Esophagus squamous epithelium (tissue), 5 donors: ENCODE results near the gene TNP1. TPM values are rescaled to one million over a fixed set of nuclear protein-coding genes. Genes with fewer than 3 reads are reported as not detected.

Source experiments
- DNase-seq: peaks from one replicate; lab custom pipeline; 2025; lab: John Stamatoyannopoulos, UW
- H3K27ac ChIP-seq, 4 donors: fragments of 200-600 bp; sonication (generic); one replicate each; pipeline ENCODE4 v1.5.1; 2016 to 2019; ENCODE audit warnings: mild to moderate bottlenecking in 1 of 4
- H3K27me3 ChIP-seq, 4 donors: fragments of 200-600 bp; sonication (generic); 1 replicate in 3 of 4; 2 replicates in 1 of 4; pipeline versions ENCODE4 v1.5.1 to v1.6.0; 2017 to 2021; ENCODE audit warnings: antibody characterized with exemption in 1 of 4
- H3K36me3 ChIP-seq, 3 donors: fragments of 200-600 bp; sonication (generic); one replicate each; pipeline ENCODE4 v1.5.1; 2016 to 2019
- H3K4me1 ChIP-seq, 3 donors: fragments of 200-600 bp; sonication (generic); one replicate each; pipeline ENCODE4 v1.5.1; 2017 to 2019
- H3K4me3 ChIP-seq, 4 donors: fragments of 200-600 bp; sonication (generic); 1 replicate in 3 of 4; 2 replicates in 1 of 4; pipeline ENCODE4 v1.5.1; 2016 to 2019; ENCODE audit warnings: mild to moderate bottlenecking in 2 of 4, moderate library complexity in 1 of 4
- H3K9me3 ChIP-seq, 3 donors: fragments of 200-600 bp; sonication (generic); one replicate each; pipeline ENCODE4 v1.5.1; 2016 to 2019
- POLR2A ChIP-seq, 4 donors: fragments of 450-650 bp; IDR thresholded peaks; one replicate each; pipeline ENCODE4 v1.6.1; 2017; ENCODE audit warnings: antibody characterized with exemption in 4 of 4, mild to moderate bottlenecking in 4 of 4, moderate library complexity in 3 of 4
- WGBS, 2 donors: methylation state at CpG; one replicate each; pipeline ENCODE4 v1.1.5; 2018; 5-methylcytosine and 5-hydroxymethylcytosine counted together
- intact Hi-C: fragments of 100-400 bp; cut with DNase I; formaldehyde crosslinking; loops from one replicate; pipeline ENCODE4 v1.15.0; 2022
- total RNA-seq, 4 donors: library from RNA; depleted of rRNA; stranded (reverse); fragments of >200 nt; gene quantifications; one replicate each; pipeline ENCODE4 v1.1.0, GENCODE V29; 2016
- TF ChIP-seq, protein P1 (sequence below), 6 experiments: fragments of 450-650 bp in 4 of 6; fragments of 200-600 bp in 2 of 6; sonication (generic) in 2 of 6; IDR thresholded peaks; one replicate each; pipeline ENCODE4 v1.5.1; 2016 to 2019; ENCODE audit warnings: antibody characterized with exemption in 6 of 6, mild to moderate bottlenecking in 4 of 6, moderate library complexity in 4 of 6
- donor health status: DM: yes; HTN: yes; CAD: no.

Gene TNP1
- total RNA-seq, 4 donors from 2014 or later = not detected

DNA sequence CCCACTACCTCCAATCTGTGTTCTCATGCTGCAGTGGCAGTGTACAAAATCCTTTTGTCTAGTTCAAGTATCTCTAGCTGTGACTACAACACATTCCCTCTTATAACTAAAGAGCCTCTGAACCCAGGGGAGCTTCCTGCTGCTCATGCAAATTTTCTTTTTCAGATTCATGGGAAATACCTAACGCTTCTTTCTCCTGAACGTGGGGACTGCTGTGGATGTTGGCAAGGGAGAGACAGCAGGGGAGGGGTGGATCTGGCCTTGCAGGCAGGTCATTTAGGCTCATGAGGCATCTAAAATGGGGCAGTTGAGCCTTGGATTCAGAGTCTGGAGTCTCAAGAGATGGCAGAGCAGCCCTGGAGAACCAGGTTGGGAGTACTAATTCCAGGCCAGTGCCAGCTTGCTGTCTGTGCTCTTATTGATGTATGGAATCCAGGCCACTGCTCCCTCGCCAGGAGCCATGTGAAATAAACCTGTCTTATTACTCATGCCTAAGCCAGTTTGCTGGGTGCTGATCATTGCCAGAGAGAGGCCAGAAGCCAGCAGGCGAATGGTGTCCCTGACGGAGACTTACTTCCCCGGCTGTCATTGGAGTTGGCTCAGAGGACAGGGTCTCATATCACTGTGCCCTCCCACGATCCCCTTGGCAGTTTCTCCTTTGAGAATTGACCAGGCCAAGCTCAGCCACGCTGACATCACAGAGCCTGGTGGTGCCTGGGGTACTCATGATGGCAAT is 29.2 kb upstream of the TNP1 start:
- Histone ChIP-seq H3K4me1 (peaks cover 0 to 9% (median 0%) of the 10 kb centered on the region in 3 donors), H3K9me3 (no peaks in the 10 kb centered on the region), H3K27me3 (peaks cover 0 to 9% (median 0%) of the 10 kb centered on the region in 4 donors), H3K27ac (no peak overlapping the region), H3K4me3 (no peak overlapping the region), H3K36me3 (no peaks in the 10 kb centered on the region)
- TF ChIP-seq, protein P1, sequence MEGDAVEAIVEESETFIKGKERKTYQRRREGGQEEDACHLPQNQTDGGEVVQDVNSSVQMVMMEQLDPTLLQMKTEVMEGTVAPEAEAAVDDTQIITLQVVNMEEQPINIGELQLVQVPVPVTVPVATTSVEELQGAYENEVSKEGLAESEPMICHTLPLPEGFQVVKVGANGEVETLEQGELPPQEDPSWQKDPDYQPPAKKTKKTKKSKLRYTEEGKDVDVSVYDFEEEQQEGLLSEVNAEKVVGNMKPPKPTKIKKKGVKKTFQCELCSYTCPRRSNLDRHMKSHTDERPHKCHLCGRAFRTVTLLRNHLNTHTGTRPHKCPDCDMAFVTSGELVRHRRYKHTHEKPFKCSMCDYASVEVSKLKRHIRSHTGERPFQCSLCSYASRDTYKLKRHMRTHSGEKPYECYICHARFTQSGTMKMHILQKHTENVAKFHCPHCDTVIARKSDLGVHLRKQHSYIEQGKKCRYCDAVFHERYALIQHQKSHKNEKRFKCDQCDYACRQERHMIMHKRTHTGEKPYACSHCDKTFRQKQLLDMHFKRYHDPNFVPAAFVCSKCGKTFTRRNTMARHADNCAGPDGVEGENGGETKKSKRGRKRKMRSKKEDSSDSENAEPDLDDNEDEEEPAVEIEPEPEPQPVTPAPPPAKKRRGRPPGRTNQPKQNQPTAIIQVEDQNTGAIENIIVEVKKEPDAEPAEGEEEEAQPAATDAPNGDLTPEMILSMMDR (IDR thresholded peaks at IDR 0.05) = no peak
- TF ChIP-seq POLR2A (IDR thresholded peaks at IDR 0.05) = no peak
- intact Hi-C loops = no loop called here
- WGBS, 2 donors = 60 to 80% methylated on average over 2 of the region's 8 CpGs
- no peak for DNase-seq

GRCh38 chr2:216888081-216888480 is 28.2 kb upstream of the TNP1 start:
- no peak for TF ChIP-seq POLR2A (IDR thresholded peaks at IDR 0.05)
- TF ChIP-seq, protein P1 (IDR thresholded peaks at IDR 0.05) = no peak
- no peak for DNase-seq
- intact Hi-C loops = no loop called here

DNA sequence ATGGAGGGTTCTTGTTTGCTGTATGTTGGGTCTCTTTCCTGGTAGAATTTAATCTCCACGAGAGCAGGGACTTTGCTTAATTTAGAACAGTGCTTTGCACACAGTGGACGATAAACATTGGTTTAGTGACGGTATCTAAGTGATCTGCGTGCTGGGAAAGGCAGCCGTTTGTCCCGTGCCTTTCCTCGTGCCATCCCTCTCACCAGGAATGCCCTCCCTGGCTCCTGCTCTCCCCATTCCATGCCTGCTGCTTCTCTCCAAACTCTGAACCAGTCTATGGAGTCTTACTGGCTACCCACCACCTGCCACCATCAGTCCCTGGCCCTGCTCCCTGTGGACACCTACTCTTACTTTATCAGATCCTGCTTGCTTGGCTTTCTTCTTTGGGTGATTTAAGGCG is 27.3 kb upstream of the TNP1 start:
- no peak for DNase-seq
- H3K9me3 ChIP-seq = no peaks in the 10 kb centered on the region
- intact Hi-C loops = no loop called here
- no peak overlapping the region for H3K4me3 ChIP-seq
- H3K36me3 ChIP-seq = no peaks in the 10 kb centered on the region
- peaks cover 0 to 9% (median 0%) of the 10 kb centered on the region in 4 donors for H3K27me3 ChIP-seq
- peaks cover 0 to 9% (median 2%) of the 10 kb centered on the region in 3 donors for H3K4me1 ChIP-seq
- H3K27ac ChIP-seq = peak overlapping the region in 1 of 4 donors; percentile 37
- no peak for TF ChIP-seq POLR2A (IDR thresholded peaks at IDR 0.05)
- TF ChIP-seq, protein P1 (IDR thresholded peaks at IDR 0.05) = no peak
- WGBS, 2 donors = 80 to 87% methylated on average over 7 to 8 of the region's 8 CpGs

More at GRCh38 chr2:216888081-216888480, 28.2 kb upstream of the TNP1 start:
- 92 to 100% methylated on average over 2 to 5 of the region's 5 CpGs for WGBS, 2 donors
- H3K27ac ChIP-seq = no peak overlapping the region
- H3K4me3 ChIP-seq = no peak overlapping the region
- peaks cover 0 to 9% (median 0%) of the 10 kb centered on the region in 4 donors for H3K27me3 ChIP-seq
- H3K36me3 ChIP-seq = no peaks in the 10 kb centered on the region
- H3K9me3 ChIP-seq = no peaks in the 10 kb centered on the region
- peaks cover 0 to 9% (median 2%) of the 10 kb centered on the region in 3 donors for H3K4me1 ChIP-seq

- Histone ChIP-seq H3K27ac (no peak overlapping the region), H3K9me3 (no peaks in the 10 kb centered on the region), H3K27me3 (no peaks in the 10 kb centered on the region), H3K4me3 (no peak overlapping the region), H3K36me3 (no peaks in the 10 kb centered on the region), H3K4me1 (peaks cover 0 to 22% (median 6%) of the 10 kb centered on the region in 3 donors)
- DNase-seq = no peak
- intact Hi-C loops = no loop called here
- no peak for TF ChIP-seq POLR2A (IDR thresholded peaks at IDR 0.05)
- TF ChIP-seq, protein P1 (IDR thresholded peaks at IDR 0.05) = no peak
- WGBS, 2 donors = 80% methylated on average over 2 of the region's 32 CpGs; no CpG with 5 or more reads in 1 of the 2 donors
These were observed 25.3 kb upstream of the TNP1 start for GRCh38 chr2:216885117-216885553.

DNA sequence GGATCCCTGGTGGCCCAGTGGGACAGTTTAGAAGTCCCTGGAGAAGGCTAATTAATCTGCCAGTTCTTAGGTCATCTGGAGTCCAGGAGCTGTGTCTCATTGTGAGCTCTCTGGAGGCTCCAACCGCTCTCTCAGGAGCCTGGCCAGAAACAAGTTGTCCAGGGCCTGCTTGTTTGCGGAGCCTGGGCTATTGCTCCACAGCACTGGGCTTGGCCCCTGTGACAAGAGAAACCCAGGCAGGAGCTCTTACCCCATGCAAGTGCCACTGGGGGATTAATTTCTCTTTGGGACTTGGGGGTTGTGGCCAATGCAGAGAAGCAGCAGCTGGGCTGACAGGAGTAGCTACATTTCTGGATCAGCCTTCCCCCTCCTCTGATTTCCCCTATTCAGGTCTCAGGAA is 24.5 kb upstream of the TNP1 start:
- peak overlapping the region in 1 of 4 donors; percentile 9 for H3K27ac ChIP-seq
- no peaks in the 10 kb centered on the region for H3K9me3 ChIP-seq
- no peaks in the 10 kb centered on the region for H3K36me3 ChIP-seq
- H3K4me3 ChIP-seq = no peak overlapping the region
- TF ChIP-seq, protein P1 (IDR thresholded peaks at IDR 0.05) = no peak
- no peak for TF ChIP-seq POLR2A (IDR thresholded peaks at IDR 0.05)
- WGBS, 2 donors = 100% methylated on average over 1 of the region's 2 CpGs; no CpG with 5 or more reads in 1 of the 2 donors
- peaks cover 0 to 23% (median 6%) of the 10 kb centered on the region in 3 donors for H3K4me1 ChIP-seq
- intact Hi-C loops = no loop called here
- no peaks in the 10 kb centered on the region for H3K27me3 ChIP-seq
- no peak for DNase-seq
